NCI-H1092 (cell line): Measurements from ENCODE around the gene UBE4B.
"Not testable (repeated sequence)": the region's sequence is repeated elsewhere in the genome, so short reads cannot be mapped to it uniquely, and the experiment has no call there.

Experiments
- DNase-seq: peaks from one replicate; lab custom pipeline; 2025; lab: John Stamatoyannopoulos, UW

The UBE4B gene

DNA sequence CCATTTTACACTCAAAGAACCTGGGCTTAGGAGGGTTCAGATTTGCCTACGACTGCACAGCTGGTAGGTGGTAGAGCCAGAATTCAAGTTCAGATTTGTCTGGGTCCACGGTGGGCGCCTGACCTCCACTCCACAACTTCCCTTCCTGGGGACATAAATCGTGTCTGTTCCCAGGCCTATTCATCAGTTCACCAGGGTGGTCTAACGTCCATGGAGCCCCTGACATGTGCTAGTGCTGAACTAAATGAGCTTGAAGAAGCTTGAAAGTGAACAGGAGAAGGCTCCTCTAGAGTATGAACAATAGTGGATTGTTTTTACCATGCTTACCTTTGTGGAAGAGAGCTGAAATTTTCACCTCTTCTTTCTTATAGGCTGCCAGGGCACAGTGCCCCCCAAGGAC is 145.1 kb downstream of the UBE4B start:
- no peak for DNase-seq

DNA sequence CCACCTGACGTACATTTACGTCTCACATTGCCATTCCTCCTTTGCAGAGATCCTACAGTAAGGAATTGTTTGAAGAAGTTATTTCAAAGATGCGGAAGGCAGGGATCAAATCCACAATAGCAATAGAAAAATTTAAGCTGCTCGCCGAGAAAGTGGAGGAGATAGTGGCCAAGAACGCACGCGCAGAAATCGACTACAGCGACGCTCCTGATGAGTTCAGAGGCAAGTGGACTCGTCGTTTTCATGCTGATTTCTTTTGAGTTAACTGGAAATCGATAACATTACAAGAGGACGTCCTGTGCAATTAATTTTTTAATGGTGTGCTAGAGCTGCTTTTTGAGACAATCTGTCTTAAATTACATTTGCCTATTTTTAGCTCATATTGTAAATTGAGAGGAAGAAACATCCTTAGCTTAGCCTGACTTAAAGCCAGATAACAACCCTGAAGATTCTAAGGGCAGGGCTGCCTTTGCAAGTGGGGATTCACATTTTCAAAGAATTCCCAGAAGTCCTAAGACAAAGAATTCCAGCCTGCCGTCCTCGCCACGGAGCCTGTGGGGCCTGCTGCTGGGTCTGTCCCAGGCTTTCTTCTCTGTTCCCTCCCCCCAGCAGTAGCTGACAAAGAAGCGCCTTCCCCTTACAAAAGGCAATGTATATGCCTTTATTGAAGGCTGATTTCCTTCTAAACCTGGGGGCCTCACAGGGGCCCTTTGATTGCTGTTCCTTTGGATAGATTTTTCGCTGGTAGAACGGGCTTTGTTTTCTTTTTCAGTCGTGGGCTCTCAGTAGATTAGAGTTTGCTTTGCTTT is 146.0 kb downstream of the UBE4B start:
- DNase-seq: no peak

DNA sequence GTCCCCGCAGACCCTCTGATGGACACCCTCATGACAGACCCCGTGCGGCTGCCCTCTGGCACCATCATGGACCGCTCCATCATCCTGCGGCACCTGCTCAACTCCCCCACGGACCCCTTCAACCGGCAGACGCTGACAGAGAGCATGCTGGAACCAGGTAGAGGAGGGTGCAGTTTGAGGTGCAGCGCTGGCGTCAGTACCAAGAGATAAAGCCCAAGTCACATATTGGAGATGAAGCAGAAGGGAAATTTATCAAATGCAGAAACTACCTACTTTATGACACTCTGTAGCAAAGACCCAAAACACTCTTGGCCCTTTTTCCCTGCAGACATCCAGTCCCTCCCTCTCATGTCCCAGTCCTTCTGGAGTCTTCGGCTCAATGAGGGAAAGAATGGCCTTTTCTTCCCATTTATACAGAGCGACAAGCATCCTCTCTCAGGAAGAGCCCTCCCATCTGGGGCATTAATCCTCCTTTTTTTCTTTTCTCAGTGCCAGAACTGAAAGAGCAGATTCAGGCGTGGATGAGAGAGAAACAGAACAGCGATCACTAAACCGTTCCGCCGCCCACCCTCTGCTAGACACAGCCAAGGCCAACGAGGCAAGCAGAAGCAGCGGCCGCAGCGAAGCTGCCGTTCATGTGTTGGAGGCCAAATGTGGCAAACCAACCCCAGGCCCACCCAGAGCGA is 146.8 kb downstream of the UBE4B start:
- DNase-seq: no peak

DNA sequence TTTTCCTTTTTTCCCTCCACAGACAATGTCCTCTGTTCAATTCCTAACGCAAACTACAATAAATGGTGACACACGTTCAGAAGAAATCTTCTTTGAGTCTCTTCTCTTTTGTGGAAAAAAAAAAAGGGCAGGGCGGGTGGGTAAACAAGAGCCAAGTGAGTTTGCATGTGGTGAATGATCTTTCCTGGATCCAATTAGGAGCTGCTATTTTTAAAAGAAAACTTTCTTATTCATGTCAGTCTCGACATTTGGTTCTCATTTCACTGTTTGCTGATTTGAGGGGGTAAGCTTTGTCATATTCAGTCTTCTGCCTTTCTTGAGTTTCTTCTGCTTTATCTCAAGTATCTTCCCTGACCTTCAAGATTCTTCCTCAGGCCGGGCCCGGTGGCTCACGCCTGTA is 148.4 kb downstream of the UBE4B start:
- no peak for DNase-seq

DNA sequence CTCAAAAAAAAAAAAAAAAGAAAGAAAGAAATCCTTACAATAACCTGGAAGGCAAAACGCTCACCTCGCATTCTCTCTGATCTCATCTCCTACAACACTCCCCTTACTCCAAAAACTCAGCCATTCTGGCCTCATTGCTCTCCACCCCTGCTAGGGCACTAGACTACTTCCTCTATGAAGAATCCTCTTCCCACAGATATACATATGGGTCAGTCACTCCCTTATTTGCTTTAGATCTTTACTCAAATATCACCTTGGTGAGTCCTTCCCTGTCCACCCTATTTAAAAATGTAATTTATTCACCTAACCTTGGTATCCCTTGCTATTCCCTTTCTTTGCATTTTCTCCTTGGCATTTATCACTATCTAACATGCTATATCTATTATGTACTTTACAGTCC is 153.0 kb downstream of the UBE4B start:
- DNase-seq: no peak

DNA sequence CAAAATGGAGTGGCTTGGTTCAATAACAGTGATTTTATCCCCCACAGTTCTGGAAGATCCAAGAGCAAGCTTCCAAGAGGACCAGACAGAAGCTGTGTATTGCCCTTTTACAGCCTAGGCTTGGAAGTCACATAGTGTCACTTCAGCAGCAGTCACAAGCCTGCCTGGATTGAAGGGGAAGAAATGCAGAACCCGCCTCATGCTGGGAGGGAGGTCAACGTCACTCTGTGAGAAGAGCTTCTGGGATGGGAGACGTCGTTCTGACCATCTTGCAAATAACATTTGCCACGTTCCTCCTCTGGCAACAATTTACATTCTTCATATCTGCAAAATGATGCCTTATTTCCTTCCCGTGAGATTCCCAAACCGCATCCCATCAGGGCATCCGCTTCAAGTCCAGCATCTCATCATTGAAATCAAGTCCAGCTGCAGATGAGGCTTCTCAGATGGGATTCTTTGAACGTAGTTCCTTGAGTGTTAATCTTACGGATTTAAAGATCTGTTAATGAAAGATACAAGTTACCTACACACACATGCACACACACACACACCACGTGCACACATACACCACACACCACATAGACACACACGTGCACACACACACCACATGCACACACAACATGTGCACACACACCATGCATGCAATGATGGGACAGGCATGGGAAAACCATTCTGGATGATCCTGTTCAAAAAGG is 153.7 kb downstream of the UBE4B start:
- no peak for DNase-seq

DNA sequence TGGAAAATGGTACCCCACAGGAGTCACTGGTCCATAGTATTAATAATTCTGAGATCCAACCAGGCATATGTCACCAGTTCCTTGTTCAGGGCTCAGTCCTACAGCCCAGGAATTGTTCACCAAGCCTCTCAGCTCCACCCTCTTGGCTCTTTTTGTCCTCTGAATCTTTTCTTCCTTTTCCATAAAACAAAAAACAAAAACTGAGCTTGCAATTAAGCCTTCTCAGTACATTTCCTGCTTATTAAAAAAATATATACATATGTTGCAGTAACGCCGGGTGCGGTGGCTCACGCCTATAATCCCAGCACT is 154.2 kb downstream of the UBE4B start:
- DNase-seq: no peak

DNA sequence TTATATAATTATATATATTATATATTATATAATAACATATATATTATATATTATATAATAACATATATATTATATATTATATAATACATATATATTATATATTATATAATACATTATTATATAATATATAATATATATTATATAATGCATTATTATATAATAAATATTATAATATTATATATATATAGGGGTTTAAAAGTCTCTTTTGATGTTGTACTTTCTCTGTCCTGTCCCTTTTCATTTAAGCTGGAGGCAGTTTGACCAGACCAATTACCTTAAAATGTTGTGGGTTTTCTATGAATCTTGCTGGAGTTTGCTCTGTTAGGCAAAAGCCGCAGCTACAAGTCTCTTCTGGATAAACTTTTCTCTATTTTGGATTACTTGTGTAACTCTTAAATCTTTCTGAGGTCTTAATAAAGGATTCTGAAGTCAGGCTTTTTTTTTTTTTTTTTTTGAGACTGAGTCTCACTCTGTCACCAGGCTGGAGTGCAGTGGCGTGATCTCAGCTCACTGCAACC is 155.4 kb downstream of the UBE4B start:
- DNase-seq: no peak

DNA sequence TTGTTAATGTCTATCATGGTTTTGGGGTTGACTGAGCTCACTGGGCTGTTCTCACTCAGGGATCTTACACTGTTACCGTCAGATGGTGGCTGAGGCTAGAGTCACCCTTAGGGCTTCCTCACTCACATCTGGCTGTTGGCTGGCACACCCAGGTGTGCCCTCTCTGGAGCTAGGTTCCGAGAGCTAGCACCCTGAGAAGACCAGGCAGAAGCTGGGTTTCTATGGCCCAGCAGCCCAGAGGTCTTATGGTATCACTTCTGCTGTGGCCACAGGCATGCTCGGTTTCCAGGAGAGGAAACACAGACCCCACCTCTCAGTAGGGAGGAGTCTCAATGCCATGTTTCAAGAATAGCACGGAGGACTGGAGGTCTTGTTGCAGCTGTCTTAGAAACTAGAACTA is 156.9 kb downstream of the UBE4B start:
- DNase-seq: no peak

DNA sequence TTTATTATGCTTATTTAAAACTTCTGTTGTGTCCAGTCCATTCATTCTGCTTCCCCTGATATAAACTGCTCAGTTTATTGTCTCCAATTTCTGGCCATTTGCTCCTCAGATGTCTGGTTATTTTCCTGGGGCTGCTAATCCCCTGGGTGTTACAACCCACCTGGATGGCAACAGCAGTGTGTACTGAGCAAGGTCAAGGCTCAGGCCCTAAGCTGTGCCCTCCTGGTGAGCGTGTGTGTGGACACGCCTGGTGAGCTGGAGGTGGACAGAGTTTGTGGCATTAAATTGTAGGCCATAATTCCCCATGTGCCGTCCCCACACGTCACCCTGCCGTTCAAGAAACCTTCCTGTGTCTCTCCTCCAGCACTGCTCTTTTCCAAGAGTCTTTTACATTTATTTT is 159.5 kb downstream of the UBE4B start:
- no peak for DNase-seq

DNA sequence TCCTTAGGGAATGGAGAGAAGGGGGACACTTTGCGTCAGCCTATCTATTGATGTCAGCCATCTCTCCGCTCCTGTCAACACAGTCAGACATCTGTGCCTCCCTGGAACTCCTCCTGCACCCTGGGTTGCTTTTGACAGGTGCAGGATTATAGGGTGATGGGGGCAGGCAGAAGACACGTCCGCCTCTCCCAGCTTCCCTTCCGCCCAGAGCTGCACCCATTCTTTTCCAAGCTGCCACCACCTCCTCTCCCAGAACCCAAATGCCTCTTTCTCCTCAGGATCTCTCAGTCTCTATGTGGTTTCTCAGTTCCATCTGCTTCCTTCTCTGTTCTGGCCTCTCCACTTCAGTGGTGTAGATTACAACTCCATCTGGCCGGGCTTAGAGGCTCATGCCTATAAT is 160.5 kb downstream of the UBE4B start:
- DNase-seq: no peak

DNA sequence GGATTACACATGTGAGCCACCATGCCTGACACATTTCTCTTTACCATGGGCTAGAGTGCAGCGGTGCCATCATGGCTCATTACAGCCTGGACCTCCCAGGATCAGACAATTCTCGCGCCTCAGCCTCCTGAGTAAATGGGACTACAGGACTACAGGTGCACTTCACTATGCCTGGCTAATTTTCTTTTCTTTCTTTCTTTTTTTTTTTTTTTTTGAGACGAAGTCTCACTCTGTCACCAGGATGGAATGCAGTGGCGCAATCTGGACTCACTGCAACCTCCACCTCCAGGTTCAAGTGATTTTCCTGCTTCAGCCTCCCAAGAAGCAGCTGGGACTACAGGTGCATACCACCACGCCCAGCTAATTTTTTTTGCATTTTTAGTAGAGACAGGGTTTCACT is 162.8 kb downstream of the UBE4B start:
- no peak for DNase-seq

DNA sequence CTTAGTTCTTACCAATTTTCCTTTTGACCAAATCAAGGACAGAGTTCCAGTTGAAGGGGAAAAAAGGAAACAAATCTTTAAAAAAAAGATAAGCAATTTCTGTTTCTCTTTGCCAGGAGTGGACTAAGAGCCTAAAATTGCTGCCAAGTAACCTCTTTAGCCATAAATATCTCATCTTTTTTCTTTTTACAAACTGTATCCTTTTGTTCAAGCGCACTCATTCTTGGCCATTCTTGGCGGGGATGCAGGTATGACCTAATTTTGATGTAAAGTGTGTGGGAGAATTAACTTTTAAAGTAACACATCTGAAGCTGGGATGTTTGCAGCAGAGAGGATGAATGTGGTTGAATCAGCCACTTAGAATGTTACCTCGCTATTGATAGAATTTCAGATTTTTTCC is 164.2 kb downstream of the UBE4B start:
- no peak for DNase-seq

DNA sequence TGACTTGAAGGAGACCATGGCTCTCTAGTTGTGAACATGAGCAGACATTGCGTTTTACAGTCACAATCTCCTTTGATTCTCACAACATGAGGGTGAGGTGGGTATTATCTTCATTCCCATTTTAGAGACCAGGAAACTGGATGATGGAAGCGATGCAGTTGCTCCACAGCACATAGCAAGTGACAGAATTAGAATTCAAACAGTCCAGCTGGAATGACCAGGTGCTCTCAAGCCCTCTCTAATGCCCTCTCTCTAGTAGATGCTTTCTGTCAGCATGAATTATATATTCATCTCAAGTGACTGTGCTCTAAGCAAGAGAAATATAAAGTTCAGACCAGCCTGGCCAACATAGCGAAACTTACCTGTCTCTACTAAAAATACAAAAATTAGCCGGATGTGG is 167.9 kb downstream of the UBE4B start:
- no peak for DNase-seq

DNA sequence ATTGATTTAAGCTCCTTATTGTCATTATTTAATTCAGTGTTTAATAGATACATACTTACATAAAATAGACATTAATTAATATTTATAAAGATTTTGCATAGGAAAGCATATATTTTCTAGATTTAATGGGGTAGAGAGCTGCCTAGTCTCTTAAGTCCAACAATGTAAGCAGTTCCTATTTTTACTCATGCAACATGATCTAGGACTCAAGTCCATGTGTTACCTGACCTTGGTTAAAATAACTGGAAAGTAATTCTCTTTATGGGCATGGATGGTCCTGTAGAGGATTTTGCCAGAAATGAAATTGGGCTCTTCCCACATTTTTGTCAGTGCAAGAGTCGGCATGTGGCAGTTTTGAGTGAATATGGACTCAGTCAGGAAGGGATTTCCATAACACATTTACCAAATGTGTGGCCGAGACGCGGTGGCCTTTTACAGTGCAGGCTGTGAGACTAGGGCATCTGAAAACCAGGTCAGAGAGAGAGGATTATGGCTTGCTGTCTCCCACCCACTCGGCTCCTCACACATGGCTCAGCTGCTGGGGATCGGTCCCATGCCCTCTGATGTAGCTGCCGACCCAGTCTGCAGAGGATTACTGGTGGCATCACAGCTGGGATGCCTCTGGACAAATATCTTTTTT is 171.4 kb downstream of the UBE4B start:
- DNase-seq: no peak

DNA sequence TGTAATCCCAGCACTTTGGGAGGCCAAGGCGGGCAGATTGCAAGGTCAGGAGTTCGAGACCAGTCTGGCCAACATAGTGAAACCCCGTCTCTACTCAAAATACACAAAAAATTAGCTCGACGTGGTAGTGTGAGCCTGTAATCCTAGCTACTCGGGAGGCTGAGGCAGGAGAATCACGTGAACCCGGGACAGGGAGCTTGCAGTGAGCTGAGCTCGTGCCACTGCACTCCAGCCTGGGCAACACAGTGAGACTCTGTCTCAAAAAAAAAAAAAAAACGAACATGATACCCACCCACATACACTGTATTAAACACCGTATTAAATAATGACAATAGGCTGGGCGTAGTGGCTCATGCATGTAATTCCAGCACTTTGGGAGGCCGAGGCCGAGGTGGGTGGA is 172.4 kb downstream of the UBE4B start:
- DNase-seq: not testable (repeated sequence)

DNA sequence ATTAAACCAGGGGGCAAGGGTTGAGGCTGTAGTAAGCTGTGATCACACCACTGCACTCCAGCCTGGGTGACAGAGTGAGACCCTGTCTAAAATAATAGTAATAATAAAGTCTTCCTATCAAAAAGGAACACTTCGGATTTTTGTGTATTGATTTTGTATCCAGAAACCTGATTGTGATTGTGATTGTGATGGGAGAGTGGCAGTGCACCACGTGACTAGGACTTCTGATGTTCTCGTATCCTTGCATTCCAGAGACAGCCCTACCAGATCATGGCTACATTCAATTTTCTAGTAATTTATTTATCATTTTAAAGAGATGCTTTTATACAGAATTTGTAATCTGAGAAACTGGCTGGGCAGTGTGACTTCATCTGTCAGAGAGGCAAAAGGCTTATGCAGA is 175.1 kb downstream of the UBE4B start:
- no peak for DNase-seq

DNA sequence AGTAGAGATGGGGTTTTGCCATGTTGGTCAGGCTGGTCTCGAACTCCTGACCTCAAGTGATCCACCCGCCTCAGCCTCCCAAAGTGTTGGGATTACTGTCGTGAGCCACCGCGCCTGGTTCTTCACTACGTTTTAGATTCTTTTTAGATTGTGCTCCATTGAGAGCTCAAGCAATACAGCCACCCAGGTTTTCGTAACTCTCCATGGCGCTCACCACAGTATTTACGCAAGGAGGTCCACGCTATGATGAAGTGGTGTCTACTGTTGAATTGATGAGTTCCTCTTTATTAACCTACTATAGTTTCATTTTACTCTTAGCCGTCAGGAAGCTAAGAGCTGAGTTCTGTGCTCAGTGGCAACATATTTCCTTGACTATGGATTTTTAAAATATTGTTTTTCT is 175.8 kb downstream of the UBE4B start:
- DNase-seq: no peak

DNA sequence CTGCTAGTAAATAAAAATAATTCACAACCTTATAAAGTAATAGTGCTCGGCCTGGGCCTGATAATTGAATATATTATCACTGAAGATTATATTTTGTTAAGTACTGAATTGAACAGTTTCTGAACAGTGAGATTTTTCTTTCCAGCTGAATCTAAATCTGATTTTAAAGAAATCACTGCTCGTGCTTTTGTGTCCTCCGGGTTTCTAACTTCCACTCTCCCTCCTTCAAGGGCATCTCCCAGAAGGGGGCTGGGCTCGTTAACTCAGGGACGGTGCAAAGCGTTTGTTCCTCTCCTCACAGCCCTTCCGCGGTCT is 176.8 kb downstream of the UBE4B start:
- no peak for DNase-seq

DNA sequence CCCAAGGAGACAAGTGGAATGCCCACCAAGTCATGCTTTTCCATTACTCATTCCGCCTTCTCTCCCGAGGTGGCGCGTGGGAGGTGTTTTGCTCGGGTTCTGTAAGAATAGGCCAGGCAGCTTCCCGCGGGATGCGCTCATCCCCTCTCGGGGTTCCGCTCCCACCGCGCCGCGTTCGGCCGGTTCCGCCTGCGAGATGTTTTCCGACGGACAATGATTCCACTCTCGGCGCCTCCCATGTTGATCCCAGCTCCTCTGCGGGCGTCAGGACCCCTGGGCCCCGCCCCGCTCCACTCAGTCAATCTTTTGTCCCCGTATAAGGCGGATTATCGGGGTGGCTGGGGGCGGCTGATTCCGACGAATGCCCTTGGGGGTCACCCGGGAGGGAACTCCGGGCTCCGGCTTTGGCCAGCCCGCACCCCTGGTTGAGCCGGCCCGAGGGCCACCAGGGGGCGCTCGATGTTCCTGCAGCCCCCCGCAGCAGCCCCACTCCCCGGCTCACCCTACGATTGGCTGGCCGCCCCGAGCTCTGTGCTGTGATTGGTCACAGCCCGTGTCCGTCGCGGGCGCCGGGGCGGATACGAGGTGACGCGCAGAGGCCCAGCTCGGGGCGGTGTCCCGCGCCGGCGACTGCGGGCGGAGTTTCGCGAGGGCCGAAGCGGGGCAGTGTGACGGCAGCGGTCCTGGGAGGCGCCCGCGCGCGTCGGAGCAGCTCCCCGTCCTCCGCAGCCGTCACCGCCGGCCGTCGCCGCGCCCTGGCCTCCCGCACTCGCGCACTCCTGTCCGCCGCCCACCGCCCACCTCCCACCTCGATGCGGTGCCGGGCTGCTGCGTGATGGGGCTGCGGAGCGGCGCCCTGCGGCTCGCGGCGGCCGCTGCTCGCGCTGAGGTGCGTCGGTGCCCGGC is 177.4 kb downstream of the UBE4B start, which contains the start of gene KIF1B:
Gene KIF1B, plus strand, starts transcription at position 666 of the 906 bp plus-strand sequence. CDS start 21,759 bp downstream, outside the sequence.
- peak; percentile 97 for DNase-seq
